Astrocyte (in vitro differentiated cells and primary cell): ENCODE measurements around the gene ARMC9. TPM values are rescaled to one million over a fixed set of nuclear protein-coding genes. Genes with fewer than 3 reads are reported as not detected.

Experiments
- DNase-seq: peaks from one replicate; pipeline ENCODE4 v3.0.0-alpha.2; 2010; ENCODE audit warnings: low read depth
- FAIRE-seq: peaks from 2 replicates; lab custom pipeline; 2011; peaks lifted over from hg19 to GRCh38; lab: Jason Lieb, UNC
- H2AFZ ChIP-seq: 2 replicates; pipeline ENCODE4 v1.6.0; 2012; ENCODE audit warnings: low read depth, low read length, inconsistent platforms
- H3K27ac ChIP-seq: 2 replicates; pipeline ENCODE4 v1.5.1; 2011; ENCODE audit warnings: low read depth, low read length, inconsistent platforms
- H3K27me3 ChIP-seq: 2 replicates; pipeline ENCODE4 v1.6.0; 2011; ENCODE audit warnings: low read length, inconsistent platforms; ENCODE audit not compliant: insufficient read depth
- H3K36me3 ChIP-seq: 2 replicates; pipeline ENCODE4 v1.5.1; 2011; ENCODE audit warnings: low read length, inconsistent platforms; ENCODE audit not compliant: insufficient read depth
- H3K4me1 ChIP-seq: 2 replicates; pipeline ENCODE4 v1.5.1; 2011; ENCODE audit warnings: low read length, inconsistent platforms; ENCODE audit not compliant: insufficient read depth
- H3K4me2 ChIP-seq: 2 replicates; pipeline ENCODE4 v1.6.0; 2012; ENCODE audit warnings: low read length, inconsistent platforms
- H3K4me3 ChIP-seq: 2 replicates; pipeline ENCODE4 v1.5.1; 2011; ENCODE audit warnings: low read depth, mild to moderate bottlenecking, low read length, inconsistent platforms; ENCODE audit not compliant: insufficient read depth
- H3K79me2 ChIP-seq: 2 replicates; pipeline ENCODE4 v1.6.0; 2012; ENCODE audit warnings: mild to moderate bottlenecking, low read length, inconsistent platforms; ENCODE audit not compliant: insufficient read depth
- H3K9ac ChIP-seq: 2 replicates; pipeline ENCODE4 v1.6.0; 2012; ENCODE audit warnings: mild to moderate bottlenecking, low read length, inconsistent platforms
- H3K9me3 ChIP-seq: 2 replicates; pipeline ENCODE4 v1.5.1; 2012; ENCODE audit warnings: low read depth, mild to moderate bottlenecking, low read length, inconsistent platforms; ENCODE audit not compliant: insufficient read depth
- H4K20me1 ChIP-seq: 2 replicates; pipeline ENCODE4 v1.6.0; 2012; ENCODE audit warnings: low read length, inconsistent platforms; ENCODE audit not compliant: insufficient read depth
- H3K27ac Mint-ChIP-seq: one replicate; pipeline ENCODE4 v1.8.0; 2021; ENCODE audit warnings: mild to moderate bottlenecking, mixed read lengths; ENCODE audit not compliant: unreplicated experiment
- H3K27me3 Mint-ChIP-seq: one replicate; pipeline ENCODE4 v1.8.0; 2021; ENCODE audit warnings: low read depth, mixed read lengths; ENCODE audit not compliant: unreplicated experiment
- H3K36me3 Mint-ChIP-seq: one replicate; pipeline ENCODE4 v1.8.0; 2021; ENCODE audit warnings: low read depth, mixed read lengths; ENCODE audit not compliant: unreplicated experiment
- H3K4me1 Mint-ChIP-seq: one replicate; pipeline ENCODE4 v1.8.0; 2021; ENCODE audit warnings: low read depth, mixed read lengths; ENCODE audit not compliant: unreplicated experiment
- H3K4me3 Mint-ChIP-seq: one replicate; pipeline ENCODE4 v1.8.0; 2021; ENCODE audit warnings: mild to moderate bottlenecking, moderate library complexity, mixed read lengths; ENCODE audit not compliant: unreplicated experiment
- H3K9me3 Mint-ChIP-seq: one replicate; pipeline ENCODE4 v1.8.0; 2021; ENCODE audit warnings: mild to moderate bottlenecking, mixed read lengths; ENCODE audit not compliant: unreplicated experiment
- EZH2 ChIP-seq: IDR thresholded peaks from 2 replicates; pipeline ENCODE4 v1.6.1; 2012; ENCODE audit warnings: mild to moderate bottlenecking, low read length, inconsistent platforms; ENCODE audit not compliant: insufficient read depth
- total RNA-seq: library from RNA; stranded (reverse); gene quantifications from 2 replicates; pipeline ENCODE4 v1.2.1, GENCODE V29; 2021
- TF ChIP-seq, protein P1 (sequence below): IDR thresholded peaks from 2 replicates; pipeline ENCODE4 v1.5.1; 2011; ENCODE audit warnings: low read depth, mild to moderate bottlenecking, inconsistent platforms, low read length, moderate library complexity; ENCODE audit not compliant: insufficient read depth

ARMC9 gene
- total RNA-seq, 1 donor from 2014 or later, result 52.4 TPM

DNA sequence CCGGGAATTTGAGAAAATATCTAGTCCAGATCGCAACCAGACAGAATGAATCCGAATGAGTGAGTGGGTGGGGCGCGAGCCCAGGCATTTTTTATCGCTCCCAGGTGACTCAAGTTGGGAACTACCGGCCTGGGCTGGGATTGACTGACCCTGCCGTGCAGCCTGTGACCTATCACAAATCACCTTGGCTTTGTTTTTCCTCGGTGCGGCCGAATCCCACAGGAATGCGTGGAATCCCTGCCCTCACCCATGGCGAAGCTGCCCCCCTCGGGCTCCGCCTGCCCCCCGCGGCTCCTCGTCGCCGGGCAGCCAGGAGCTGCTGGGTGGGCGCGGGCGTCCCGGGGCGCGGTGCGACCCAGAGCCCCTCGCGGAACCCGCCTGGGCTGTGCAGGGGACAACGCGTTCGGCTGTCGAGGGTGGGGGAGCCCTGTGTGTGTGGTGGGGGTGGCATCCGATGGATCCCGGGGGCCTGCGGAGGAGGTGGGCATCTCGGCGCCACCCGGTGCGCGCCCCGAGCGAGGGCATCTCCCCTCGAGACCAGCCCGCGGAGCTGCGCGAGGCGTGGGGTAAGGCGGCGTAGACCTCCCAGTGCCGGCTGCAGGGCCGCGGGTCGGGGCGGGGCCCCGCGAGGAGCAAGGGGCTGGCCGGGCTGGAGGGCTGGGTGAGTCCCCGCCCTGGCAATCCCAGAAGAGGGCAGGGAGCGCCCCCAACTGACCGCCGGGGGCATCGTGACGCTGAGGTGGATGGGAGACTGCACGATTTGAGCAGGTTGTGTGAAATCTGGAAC, 213.6 kb downstream of the ARMC9 start:
- H3K27ac ChIP-seq, result peak overlapping the region; percentile 36
- Mint-ChIP-seq H3K4me3 (peak overlapping the region; percentile 81), H3K36me3 (no peaks in the 10 kb centered on the region), H3K4me1 (peaks cover 13% of the 10 kb centered on the region), H3K27me3 (peaks cover 6% of the 10 kb centered on the region), H3K27ac (peak overlapping the region; percentile 42), H3K9me3 (peaks cover 3% of the 10 kb centered on the region)
- no peaks in the 10 kb centered on the region for H3K36me3 ChIP-seq
- TF ChIP-seq EZH2, result no peak
- TF ChIP-seq, protein P1, sequence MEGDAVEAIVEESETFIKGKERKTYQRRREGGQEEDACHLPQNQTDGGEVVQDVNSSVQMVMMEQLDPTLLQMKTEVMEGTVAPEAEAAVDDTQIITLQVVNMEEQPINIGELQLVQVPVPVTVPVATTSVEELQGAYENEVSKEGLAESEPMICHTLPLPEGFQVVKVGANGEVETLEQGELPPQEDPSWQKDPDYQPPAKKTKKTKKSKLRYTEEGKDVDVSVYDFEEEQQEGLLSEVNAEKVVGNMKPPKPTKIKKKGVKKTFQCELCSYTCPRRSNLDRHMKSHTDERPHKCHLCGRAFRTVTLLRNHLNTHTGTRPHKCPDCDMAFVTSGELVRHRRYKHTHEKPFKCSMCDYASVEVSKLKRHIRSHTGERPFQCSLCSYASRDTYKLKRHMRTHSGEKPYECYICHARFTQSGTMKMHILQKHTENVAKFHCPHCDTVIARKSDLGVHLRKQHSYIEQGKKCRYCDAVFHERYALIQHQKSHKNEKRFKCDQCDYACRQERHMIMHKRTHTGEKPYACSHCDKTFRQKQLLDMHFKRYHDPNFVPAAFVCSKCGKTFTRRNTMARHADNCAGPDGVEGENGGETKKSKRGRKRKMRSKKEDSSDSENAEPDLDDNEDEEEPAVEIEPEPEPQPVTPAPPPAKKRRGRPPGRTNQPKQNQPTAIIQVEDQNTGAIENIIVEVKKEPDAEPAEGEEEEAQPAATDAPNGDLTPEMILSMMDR, result peak; percentile 84
- DNase-seq, result peak; percentile 59
- no peak for FAIRE-seq
- H3K9me3 ChIP-seq, result no peaks in the 10 kb centered on the region
- peaks cover 7% of the 10 kb centered on the region for H3K4me1 ChIP-seq
- peak overlapping the region; percentile 84 for H3K9ac ChIP-seq
- H3K4me3 ChIP-seq, result peak overlapping the region; percentile 53
- no peaks in the 10 kb centered on the region for H3K79me2 ChIP-seq
- peak overlapping the region; percentile 61 for H2AFZ ChIP-seq
- no peaks in the 10 kb centered on the region for H4K20me1 ChIP-seq
- H3K4me2 ChIP-seq, result peak overlapping the region; percentile 90
- H3K27me3 ChIP-seq, result no peaks in the 10 kb centered on the region

DNA sequence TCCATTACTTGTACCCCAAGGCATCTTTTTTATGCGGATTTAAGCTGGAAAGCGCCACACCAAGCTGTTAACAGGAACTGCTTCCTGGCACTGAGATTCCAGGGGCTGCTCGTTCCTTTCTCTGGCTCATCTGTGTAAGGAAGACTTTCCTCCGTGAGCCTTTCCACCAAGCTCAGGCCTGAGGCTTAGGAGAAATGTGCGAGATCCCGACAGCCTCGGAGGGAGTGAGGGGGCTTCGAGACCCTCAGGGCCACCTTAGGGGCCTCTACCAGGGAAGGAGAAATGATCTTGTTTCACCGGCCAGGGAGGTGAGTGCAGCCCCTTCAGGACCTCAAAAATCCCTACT, 214.2 kb downstream of the ARMC9 start:
- Mint-ChIP-seq H3K36me3 (no peaks in the 10 kb centered on the region), H3K9me3 (peaks cover 3% of the 10 kb centered on the region), H3K27me3 (peaks cover 6% of the 10 kb centered on the region), H3K4me1 (peaks cover 13% of the 10 kb centered on the region), H3K4me3 (peak overlapping the region; percentile 50), H3K27ac (no peak overlapping the region)
- Histone ChIP-seq H3K4me1 (peaks cover 7% of the 10 kb centered on the region), H3K27ac (no peak overlapping the region), H3K4me3 (peak overlapping the region; percentile 53), H3K9ac (peak overlapping the region; percentile 84), H3K4me2 (peak overlapping the region; percentile 90), H3K9me3 (no peaks in the 10 kb centered on the region), H4K20me1 (no peaks in the 10 kb centered on the region), H2AFZ (peak overlapping the region; percentile 61), H3K79me2 (no peaks in the 10 kb centered on the region), H3K36me3 (no peaks in the 10 kb centered on the region), H3K27me3 (no peaks in the 10 kb centered on the region)
- FAIRE-seq, result no peak
- DNase-seq, result no peak
- TF ChIP-seq, protein P1, result no peak
- no peak for TF ChIP-seq EZH2

DNA sequence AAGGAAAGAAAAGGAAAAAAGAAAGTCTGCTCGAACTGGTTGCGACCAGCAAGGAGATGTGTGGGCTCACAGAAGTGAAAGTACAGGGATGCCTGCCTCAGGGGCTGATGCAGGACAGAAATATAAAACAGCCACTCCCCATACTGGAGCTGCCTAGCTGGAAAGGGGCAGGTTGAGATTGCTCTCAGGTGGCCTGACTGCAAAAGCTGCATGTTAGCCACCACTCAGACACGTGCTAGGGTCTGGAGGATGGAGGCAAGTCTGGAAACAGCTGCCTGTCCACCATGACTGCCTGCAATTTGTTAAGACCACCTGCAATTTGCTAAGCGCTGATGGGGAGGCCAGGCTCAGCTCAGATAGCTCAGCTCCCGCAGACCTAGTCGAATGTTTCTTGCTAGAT, 215.0 kb downstream of the ARMC9 start:
- Histone ChIP-seq H3K4me2 (no peak overlapping the region), H3K36me3 (no peaks in the 10 kb centered on the region), H3K27ac (no peak overlapping the region), H3K9me3 (no peaks in the 10 kb centered on the region), H3K27me3 (no peaks in the 10 kb centered on the region), H4K20me1 (no peaks in the 10 kb centered on the region), H3K79me2 (no peaks in the 10 kb centered on the region), H3K4me1 (peaks cover 6% of the 10 kb centered on the region), H3K4me3 (no peak overlapping the region), H3K9ac (no peak overlapping the region), H2AFZ (no peak overlapping the region)
- H3K9me3 Mint-ChIP-seq, result peaks cover 3% of the 10 kb centered on the region
- peaks cover 6% of the 10 kb centered on the region for H3K27me3 Mint-ChIP-seq
- no peaks in the 10 kb centered on the region for H3K36me3 Mint-ChIP-seq
- H3K27ac Mint-ChIP-seq, result no peak overlapping the region
- DNase-seq (no peak), FAIRE-seq (no peak)
- H3K4me3 Mint-ChIP-seq, result no peak overlapping the region
- TF ChIP-seq, protein P1, result no peak
- no peak for TF ChIP-seq EZH2
- peaks cover 8% of the 10 kb centered on the region for H3K4me1 Mint-ChIP-seq
